ENCODE results near the gene UBXN10. TPM values are rescaled to one million over a fixed set of nuclear protein-coding genes. Genes with fewer than 3 reads are reported as not detected.

Gene UBXN10
- total RNA-seq, 1 donor from 2014 or later: 0.49 TPM

DNA sequence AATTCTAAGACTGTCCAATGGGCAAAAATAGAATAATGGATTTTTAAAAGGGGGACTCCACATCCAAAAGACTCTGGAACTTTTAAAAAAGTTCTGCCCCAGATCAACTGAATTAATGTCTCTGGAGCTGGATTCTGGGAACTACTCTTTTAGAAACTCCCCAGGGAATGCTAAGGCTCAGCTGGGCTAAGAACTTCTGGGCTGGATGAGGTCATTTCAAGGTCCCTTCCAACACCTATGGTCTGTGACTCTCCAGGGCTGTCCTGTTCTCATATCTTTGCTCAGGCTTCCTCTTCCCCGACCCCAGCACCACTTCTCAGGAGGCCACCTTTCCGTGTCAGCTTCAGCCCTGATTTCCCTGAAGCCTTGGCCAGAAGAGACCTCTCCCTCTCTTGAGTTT, 13.9 kb downstream of the UBXN10 start:
- no peak for DNase-seq (ENCODE audit: extremely low spot score in 2 of 2)
- intact Hi-C loops (cut with DNase I): loop anchor here (5.0 to 10.0 kb wide), 2 partner anchors 295 to 992 kb away; no protein-coding TSS in a partner anchor
- Histone ChIP-seq H3K27ac (no peak overlapping the region), H3K9me3 (no peaks in the 10 kb centered on the region), H3K36me3 (no peaks in the 10 kb centered on the region), H3K4me3 (no peak overlapping the region), H3K27me3 (no peaks in the 10 kb centered on the region), H3K4me1 (peaks cover 5% of the 10 kb centered on the region)
- TF ChIP-seq POLR2A (IDR thresholded peaks at IDR 0.05) (no peak), POLR2AphosphoS5 (IDR thresholded peaks at IDR 0.05; ENCODE audit: insufficient read depth in 1 of 2, low read depth in 1 of 2) (no peak)
- TF ChIP-seq, protein P1, sequence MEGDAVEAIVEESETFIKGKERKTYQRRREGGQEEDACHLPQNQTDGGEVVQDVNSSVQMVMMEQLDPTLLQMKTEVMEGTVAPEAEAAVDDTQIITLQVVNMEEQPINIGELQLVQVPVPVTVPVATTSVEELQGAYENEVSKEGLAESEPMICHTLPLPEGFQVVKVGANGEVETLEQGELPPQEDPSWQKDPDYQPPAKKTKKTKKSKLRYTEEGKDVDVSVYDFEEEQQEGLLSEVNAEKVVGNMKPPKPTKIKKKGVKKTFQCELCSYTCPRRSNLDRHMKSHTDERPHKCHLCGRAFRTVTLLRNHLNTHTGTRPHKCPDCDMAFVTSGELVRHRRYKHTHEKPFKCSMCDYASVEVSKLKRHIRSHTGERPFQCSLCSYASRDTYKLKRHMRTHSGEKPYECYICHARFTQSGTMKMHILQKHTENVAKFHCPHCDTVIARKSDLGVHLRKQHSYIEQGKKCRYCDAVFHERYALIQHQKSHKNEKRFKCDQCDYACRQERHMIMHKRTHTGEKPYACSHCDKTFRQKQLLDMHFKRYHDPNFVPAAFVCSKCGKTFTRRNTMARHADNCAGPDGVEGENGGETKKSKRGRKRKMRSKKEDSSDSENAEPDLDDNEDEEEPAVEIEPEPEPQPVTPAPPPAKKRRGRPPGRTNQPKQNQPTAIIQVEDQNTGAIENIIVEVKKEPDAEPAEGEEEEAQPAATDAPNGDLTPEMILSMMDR (IDR thresholded peaks at IDR 0.05): no peak

GRCh38 chr1:20200966-20201365, 15.1 kb downstream of the UBXN10 start:
- Histone ChIP-seq H3K27me3 (no peaks in the 10 kb centered on the region), H3K4me1 (no peaks in the 10 kb centered on the region), H3K9me3 (no peaks in the 10 kb centered on the region), H3K4me3 (no peak overlapping the region), H3K27ac (no peak overlapping the region), H3K36me3 (no peaks in the 10 kb centered on the region)
- DNase-seq (ENCODE audit: extremely low spot score in 2 of 2): no peak
- TF ChIP-seq, protein P1 (IDR thresholded peaks at IDR 0.05): no peak
- TF ChIP-seq POLR2AphosphoS5 (IDR thresholded peaks at IDR 0.05; ENCODE audit: insufficient read depth in 1 of 2, low read depth in 1 of 2) (no peak), POLR2A (IDR thresholded peaks at IDR 0.05) (no peak)
- intact Hi-C loops (cut with DNase I): loop anchor here (5.0 to 10.0 kb wide), 2 partner anchors 294 to 991 kb away; no protein-coding TSS in a partner anchor

GRCh38 chr1:20202166-20202565, 16.3 kb downstream of the UBXN10 start:
- no peaks in the 10 kb centered on the region for H3K27me3 ChIP-seq
- intact Hi-C loops (cut with DNase I): loop anchor here (5.0 to 10.0 kb wide), 2 partner anchors 293 to 990 kb away; no protein-coding TSS in a partner anchor
- H3K27ac ChIP-seq: no peak overlapping the region
- H3K9me3 ChIP-seq: no peaks in the 10 kb centered on the region
- DNase-seq (ENCODE audit: extremely low spot score in 2 of 2): no peak
- H3K4me1 ChIP-seq: no peaks in the 10 kb centered on the region
- H3K4me3 ChIP-seq: no peak overlapping the region
- H3K36me3 ChIP-seq: no peaks in the 10 kb centered on the region
- TF ChIP-seq, protein P1 (IDR thresholded peaks at IDR 0.05): no peak
- TF ChIP-seq POLR2AphosphoS5 (IDR thresholded peaks at IDR 0.05; ENCODE audit: insufficient read depth in 1 of 2, low read depth in 1 of 2) (no peak), POLR2A (IDR thresholded peaks at IDR 0.05) (no peak)

GRCh38 chr1:20207546-20207945, 21.6 kb downstream of the UBXN10 start:
- intact Hi-C loops (cut with DNase I): loop anchor here (10.0 kb wide), 1 partner anchor 287 kb away; no protein-coding TSS in a partner anchor
- TF ChIP-seq POLR2A (IDR thresholded peaks at IDR 0.05) (no peak), POLR2AphosphoS5 (IDR thresholded peaks at IDR 0.05; ENCODE audit: insufficient read depth in 1 of 2, low read depth in 1 of 2) (no peak)
- peaks cover 3% of the 10 kb centered on the region for H3K4me1 ChIP-seq

DNA sequence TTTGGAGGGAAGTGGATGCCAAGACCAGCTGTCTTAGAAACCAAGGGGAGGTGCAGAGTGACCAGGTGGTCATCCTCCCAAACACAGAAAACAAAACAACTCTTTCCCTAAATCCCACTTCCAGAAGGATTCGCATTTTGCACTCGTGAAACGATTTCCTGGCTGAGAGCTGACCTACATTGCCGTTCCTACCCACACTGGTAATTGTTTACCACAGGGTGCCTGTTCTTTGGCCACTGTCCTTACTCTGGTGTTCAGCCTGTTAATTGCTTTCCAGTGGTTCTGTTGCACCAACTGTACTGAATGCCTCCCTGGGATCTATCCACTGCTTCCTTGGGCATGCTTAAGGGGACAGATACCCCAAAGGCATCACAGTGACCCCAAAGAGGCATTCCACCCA, 23.6 kb downstream of the UBXN10 start:
- Histone ChIP-seq H3K9me3 (no peaks in the 10 kb centered on the region), H3K36me3 (no peaks in the 10 kb centered on the region), H3K4me3 (no peak overlapping the region), H3K27me3 (no peaks in the 10 kb centered on the region), H3K27ac (no peak overlapping the region), H3K4me1 (peaks cover 10% of the 10 kb centered on the region)
- TF ChIP-seq POLR2AphosphoS5 (IDR thresholded peaks at IDR 0.05; ENCODE audit: insufficient read depth in 1 of 2, low read depth in 1 of 2) (no peak), POLR2A (IDR thresholded peaks at IDR 0.05) (no peak)
- TF ChIP-seq, protein P1 (IDR thresholded peaks at IDR 0.05): no peak
- no peak for DNase-seq (ENCODE audit: extremely low spot score in 2 of 2)
- intact Hi-C loops (cut with DNase I): loop anchor here (10.0 kb wide), 1 partner anchor 285 kb away; no protein-coding TSS in a partner anchor

More at GRCh38 chr1:20207546-20207945, 21.6 kb downstream of the UBXN10 start:
- Histone ChIP-seq H3K27ac (no peak overlapping the region), H3K36me3 (no peaks in the 10 kb centered on the region), H3K27me3 (no peaks in the 10 kb centered on the region), H3K4me3 (no peak overlapping the region), H3K9me3 (no peaks in the 10 kb centered on the region)
- DNase-seq (ENCODE audit: extremely low spot score in 2 of 2): no peak

Measured in vagina (tissue), 2 donors.